Measurements from ENCODE around the gene CHURC1.

GRCh38 chr14:64951291-64951690 lies 37.0 kb downstream of the CHURC1 start:
- TF ChIP-seq CTCF (IDR thresholded peaks at IDR 0.05; ENCODE audit: borderline replicate concordance, extremely low read depth, low read length, poor library complexity, severe bottlenecking): no peak
- no peak for TF ChIP-seq EZH2 (IDR thresholded peaks at IDR 0.05; ENCODE audit: borderline replicate concordance, low read depth, low read length, severe bottlenecking)
